OCI-LY1 (cell line): ENCODE data around the gene CLEC7A.

Source experiments
- H2AFZ ChIP-seq: fragments of 200-600 bp; sonication (generic), shearing (Covaris generic); 2 replicates; pipeline ENCODE4 v1.6.0; 2014; ENCODE audit warnings: antibody characterized with exemption, mild to moderate bottlenecking, low read length
- H3F3A ChIP-seq: fragments of 200-600 bp; sonication (generic), shearing (Covaris generic); 2 replicates; pipeline ENCODE4 v1.6.0; 2014; ENCODE audit warnings: mild to moderate bottlenecking, antibody characterized with exemption, low read length, moderate library complexity; ENCODE audit not compliant: insufficient read depth
- H3K27ac ChIP-seq: fragments of 200-600 bp; sonication (generic); 2 replicates; pipeline ENCODE4 v1.5.1; 2014; ENCODE audit warnings: low read length, mixed run types, mild to moderate bottlenecking, low read depth; ENCODE audit not compliant: poor library complexity, severe bottlenecking
- H3K27me3 ChIP-seq: fragments of 200-600 bp; sonication (generic); 2 replicates; pipeline ENCODE4 v1.6.0; 2014; ENCODE audit warnings: antibody characterized with exemption, mild to moderate bottlenecking, low read length, moderate library complexity; ENCODE audit not compliant: insufficient read depth
- H3K36me3 ChIP-seq: fragments of 200-600 bp; sonication (generic); 2 replicates; pipeline ENCODE4 v1.6.1; 2014; ENCODE audit warnings: mild to moderate bottlenecking, antibody characterized with exemption, low read length, moderate library complexity, mixed read lengths; ENCODE audit not compliant: insufficient read depth
- H3K4me1 ChIP-seq: fragments of 200-600 bp; sonication (generic); 2 replicates; pipeline ENCODE4 v1.5.1; 2014; ENCODE audit warnings: mild to moderate bottlenecking, low read length, moderate library complexity; ENCODE audit not compliant: insufficient read depth, severe bottlenecking
- H3K4me2 ChIP-seq: fragments of 200-600 bp; sonication (generic), shearing (Covaris generic); 2 replicates; pipeline ENCODE4 v1.6.1; 2014; ENCODE audit warnings: low read length
- H3K4me3 ChIP-seq: fragments of 200-600 bp; sonication (generic); 2 replicates; pipeline ENCODE4 v1.5.1; 2014; ENCODE audit warnings: low read length, low read depth, mild to moderate bottlenecking, mixed read lengths; ENCODE audit not compliant: poor library complexity, severe bottlenecking
- H3K79me2 ChIP-seq: fragments of 200-600 bp; shearing (Covaris generic); 2 replicates; pipeline ENCODE4 v1.6.1; 2016; ENCODE audit warnings: mixed run types, low read length, mixed read lengths; ENCODE audit not compliant: insufficient read depth
- H3K9ac ChIP-seq: fragments of 200-600 bp; sonication (generic), shearing (Covaris generic); 2 replicates; pipeline ENCODE4 v1.6.1; 2014; ENCODE audit warnings: mild to moderate bottlenecking, low read length, mixed read lengths
- H3K9me2 ChIP-seq: fragments of 200-600 bp; sonication (generic), shearing (Covaris generic); 2 replicates; pipeline ENCODE4 v1.6.1; 2014; ENCODE audit warnings: low read depth, mild to moderate bottlenecking, low read length, mixed read lengths
- H3K9me3 ChIP-seq: fragments of 200-600 bp; shearing (Covaris generic); 2 replicates; pipeline ENCODE4 v1.6.1; 2014; ENCODE audit warnings: low read length, mixed read lengths
- H4K20me1 ChIP-seq: fragments of 200-600 bp; sonication (generic), shearing (Covaris generic); 2 replicates; pipeline ENCODE4 v1.6.0; 2016; ENCODE audit warnings: mild to moderate bottlenecking, low read length; ENCODE audit not compliant: insufficient read depth
- CTCF ChIP-seq: fragments of 200-600 bp; sonication (generic), shearing (Covaris generic); IDR thresholded peaks from 2 replicates; pipeline ENCODE4 v1.5.1; 2017; ENCODE audit warnings: mild to moderate bottlenecking, antibody characterized with exemption, low read length, moderate library complexity, mixed read lengths
- EZH2 ChIP-seq: fragments of 200-600 bp; sonication (generic), shearing (Covaris generic); IDR thresholded peaks from 2 replicates; pipeline ENCODE4 v1.8.0; 2017; ENCODE audit warnings: borderline replicate concordance, mixed run types, mild to moderate bottlenecking, antibody characterized with exemption, low read length, moderate library complexity, mixed read lengths

Gene CLEC7A

GRCh38 chr12:10110256-10110844 lies 19.6 kb downstream of the CLEC7A start:
- no peak overlapping the region for H3K4me2 ChIP-seq
- H3K9ac ChIP-seq = no peak overlapping the region
- no peaks in the 10 kb centered on the region for H4K20me1 ChIP-seq
- no peaks in the 10 kb centered on the region for H3K79me2 ChIP-seq
- no peak overlapping the region for H3K27ac ChIP-seq
- H3F3A ChIP-seq = no peaks in the 10 kb centered on the region
- no peaks in the 10 kb centered on the region for H3K36me3 ChIP-seq
- H3K9me2 ChIP-seq = no peaks in the 10 kb centered on the region
- no peak overlapping the region for H2AFZ ChIP-seq
- no peaks in the 10 kb centered on the region for H3K9me3 ChIP-seq
- H3K4me1 ChIP-seq = no peaks in the 10 kb centered on the region
- H3K4me3 ChIP-seq = no peak overlapping the region
- TF ChIP-seq EZH2 (no peak), CTCF (no peak)
- H3K27me3 ChIP-seq = no peaks in the 10 kb centered on the region

- H3F3A ChIP-seq = no peaks in the 10 kb centered on the region
- no peak overlapping the region for H3K27ac ChIP-seq
- H3K9ac ChIP-seq = no peak overlapping the region
- no peaks in the 10 kb centered on the region; the same call in 1 of the 2 replicates for H3K27me3 ChIP-seq
- H3K4me3 ChIP-seq = no peak overlapping the region
- no peak overlapping the region for H3K4me2 ChIP-seq
- no peaks in the 10 kb centered on the region for H3K9me3 ChIP-seq
- H4K20me1 ChIP-seq = no peaks in the 10 kb centered on the region
- TF ChIP-seq CTCF = no peak
- TF ChIP-seq EZH2 = no peak
- H3K9me2 ChIP-seq = no peaks in the 10 kb centered on the region
- H3K79me2 ChIP-seq = no peaks in the 10 kb centered on the region
- no peaks in the 10 kb centered on the region for H3K4me1 ChIP-seq
- H2AFZ ChIP-seq = no peak overlapping the region
- H3K36me3 ChIP-seq = no peaks in the 10 kb centered on the region
Observed at GRCh38 chr12:10102322-10102721, 27.7 kb downstream of the CLEC7A start.

- no peaks in the 10 kb centered on the region for H3K9me3 ChIP-seq
- no peak overlapping the region for H3K27ac ChIP-seq
- H3K4me1 ChIP-seq = no peaks in the 10 kb centered on the region
- H3K9me2 ChIP-seq = no peaks in the 10 kb centered on the region
- no peaks in the 10 kb centered on the region for H4K20me1 ChIP-seq
- TF ChIP-seq CTCF (no peak), EZH2 (no peak)
- H3K79me2 ChIP-seq = no peaks in the 10 kb centered on the region
- H3K4me3 ChIP-seq = no peak overlapping the region
- H2AFZ ChIP-seq = no peak overlapping the region
- no peak overlapping the region for H3K4me2 ChIP-seq
- H3K27me3 ChIP-seq = no peaks in the 10 kb centered on the region; the same call in 1 of the 2 replicates
- no peaks in the 10 kb centered on the region for H3F3A ChIP-seq
- no peaks in the 10 kb centered on the region for H3K36me3 ChIP-seq
- H3K9ac ChIP-seq = no peak overlapping the region
Observed at GRCh38 chr12:10101648-10102220, 28.3 kb downstream of the CLEC7A start.
